Fibroblast of skin of left quadriceps (primary cell): ENCODE results near the gene NPB.

Source experiments
- DNase-seq, 2 experiments: peaks; one replicate each; pipeline ENCODE4 v3.0.0-alpha.2; 2013; ENCODE audit warnings: low read depth in 2 of 2

Gene NPB

DNA sequence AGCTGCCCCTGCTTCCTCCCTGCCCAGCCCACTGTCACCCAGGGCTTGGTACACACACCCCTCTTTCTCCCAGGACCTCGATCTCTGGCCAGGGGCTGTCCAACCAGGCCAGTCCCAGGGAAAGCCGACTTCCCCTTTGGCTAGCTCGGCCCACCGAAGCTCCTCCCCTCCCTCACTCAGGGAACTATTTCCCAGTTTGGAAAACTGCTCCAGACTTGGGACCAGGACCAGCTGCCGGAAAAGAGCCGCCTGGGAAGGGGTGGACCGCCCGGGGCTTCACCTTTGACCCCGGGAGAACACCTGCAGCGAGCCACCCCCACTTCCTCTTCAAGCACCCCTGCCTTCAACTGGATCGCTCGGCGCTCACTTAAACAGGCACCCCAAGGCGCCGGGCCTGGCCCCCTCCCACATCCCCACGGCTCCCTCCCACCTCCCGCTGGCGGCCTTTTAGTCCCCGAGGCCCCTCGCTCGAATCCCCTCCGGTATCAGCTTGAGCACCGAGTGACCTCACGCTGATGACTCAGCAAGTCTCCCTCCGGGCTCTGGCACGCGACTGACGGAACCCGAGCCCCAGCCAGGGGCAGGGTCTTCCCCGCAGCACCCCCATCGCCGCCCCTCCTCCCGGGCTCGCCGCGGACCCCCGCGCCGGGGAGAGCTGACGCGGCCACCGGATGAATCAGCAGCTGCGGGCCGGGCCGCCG lies 24.6 kb downstream of the NPB start:
- peak in 1 of 2 experiments; percentile 37 for DNase-seq

- no peak for DNase-seq
Observed at GRCh38 chr17:81927152-81927652, 25.2 kb downstream of the NPB start.

DNA sequence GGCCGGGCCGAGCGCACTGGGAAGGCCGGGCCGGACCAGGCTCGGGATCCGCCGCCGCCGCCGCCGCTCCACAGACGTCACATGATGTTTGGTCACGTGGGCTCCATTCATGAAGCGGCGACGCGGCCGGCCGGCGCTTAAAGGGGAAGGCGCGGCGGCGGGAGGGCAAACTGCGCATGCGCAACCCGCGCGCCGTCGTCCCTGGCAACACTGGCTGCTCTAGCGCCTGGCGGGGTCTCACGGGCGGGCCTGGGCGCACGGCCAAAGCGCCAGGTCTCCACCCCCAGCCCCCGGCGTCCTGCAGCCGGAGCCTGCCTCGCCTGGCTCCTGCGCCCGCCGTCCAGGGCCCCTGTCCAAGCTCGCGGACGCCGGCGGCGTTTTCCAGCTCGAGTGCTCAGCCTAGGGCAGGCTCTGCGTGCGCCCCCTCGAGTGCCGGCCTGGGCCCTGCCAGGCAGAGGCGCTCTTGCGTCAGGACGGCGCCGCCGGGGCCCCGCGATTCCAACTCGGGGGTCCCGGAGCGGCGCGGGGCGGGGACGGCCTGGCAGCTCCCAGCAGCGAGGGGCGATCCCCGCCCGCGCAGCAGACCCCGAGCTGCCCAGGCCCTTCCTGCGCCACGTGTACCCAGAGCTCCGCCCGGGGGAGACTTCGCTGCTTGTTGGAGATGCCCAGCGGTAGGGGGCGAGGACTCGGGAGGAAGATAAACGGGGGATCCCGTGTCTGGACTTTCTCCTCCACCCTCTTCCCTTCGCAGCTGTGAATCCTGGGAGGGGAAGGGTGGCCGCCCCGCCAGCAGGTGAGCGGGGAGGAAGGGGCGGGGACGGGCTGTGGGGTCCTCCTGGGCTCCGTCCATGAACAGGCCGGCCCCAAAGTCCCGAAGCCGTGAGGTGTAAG lies 25.9 kb downstream of the NPB start, which contains the start of gene MAFG:
Gene MAFG, minus strand, starts transcription at position 83 of the 891 bp plus-strand sequence. CDS start 4,550 bp downstream, outside the sequence.
- DNase-seq = peak; percentile 88 to 89

DNA sequence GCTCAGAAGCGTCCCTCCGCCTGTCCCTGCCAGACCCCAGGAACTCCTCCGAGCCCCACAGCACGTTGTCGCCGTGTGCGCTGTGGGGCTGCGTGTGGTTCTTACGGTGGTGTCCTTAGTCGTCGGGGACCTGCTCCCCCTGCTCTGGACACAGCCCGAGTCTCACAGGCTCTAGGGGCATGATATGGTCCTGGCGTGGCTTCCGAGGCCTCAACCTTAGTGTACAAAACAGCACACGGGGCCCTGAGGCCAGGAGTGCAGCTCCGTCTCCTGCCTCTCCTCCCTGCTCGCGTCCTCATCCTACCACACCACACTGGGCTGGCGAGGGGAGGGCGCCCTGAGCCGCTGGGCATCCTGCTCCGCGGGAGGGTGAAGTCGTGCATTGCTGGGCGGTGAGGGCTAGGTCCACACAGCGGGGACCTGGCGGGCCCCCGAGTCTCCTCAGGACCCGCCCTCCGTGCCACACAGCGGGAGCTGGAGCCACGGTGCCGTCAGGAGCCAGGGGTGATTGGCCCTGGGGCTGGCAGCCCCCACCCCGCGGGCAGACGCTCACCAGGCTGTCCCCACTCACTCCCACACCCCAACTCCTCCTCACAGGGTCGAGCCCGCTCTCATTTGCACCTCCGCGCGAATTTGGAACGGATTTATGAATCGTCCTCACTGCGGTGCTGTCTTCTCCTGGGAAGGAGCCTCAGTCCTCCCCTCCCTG lies 26.7 kb downstream of the NPB start:
- no peak for DNase-seq

- DNase-seq = no peak
Observed at GRCh38 chr17:81929253-81930141, 27.5 kb downstream of the NPB start.

DNA sequence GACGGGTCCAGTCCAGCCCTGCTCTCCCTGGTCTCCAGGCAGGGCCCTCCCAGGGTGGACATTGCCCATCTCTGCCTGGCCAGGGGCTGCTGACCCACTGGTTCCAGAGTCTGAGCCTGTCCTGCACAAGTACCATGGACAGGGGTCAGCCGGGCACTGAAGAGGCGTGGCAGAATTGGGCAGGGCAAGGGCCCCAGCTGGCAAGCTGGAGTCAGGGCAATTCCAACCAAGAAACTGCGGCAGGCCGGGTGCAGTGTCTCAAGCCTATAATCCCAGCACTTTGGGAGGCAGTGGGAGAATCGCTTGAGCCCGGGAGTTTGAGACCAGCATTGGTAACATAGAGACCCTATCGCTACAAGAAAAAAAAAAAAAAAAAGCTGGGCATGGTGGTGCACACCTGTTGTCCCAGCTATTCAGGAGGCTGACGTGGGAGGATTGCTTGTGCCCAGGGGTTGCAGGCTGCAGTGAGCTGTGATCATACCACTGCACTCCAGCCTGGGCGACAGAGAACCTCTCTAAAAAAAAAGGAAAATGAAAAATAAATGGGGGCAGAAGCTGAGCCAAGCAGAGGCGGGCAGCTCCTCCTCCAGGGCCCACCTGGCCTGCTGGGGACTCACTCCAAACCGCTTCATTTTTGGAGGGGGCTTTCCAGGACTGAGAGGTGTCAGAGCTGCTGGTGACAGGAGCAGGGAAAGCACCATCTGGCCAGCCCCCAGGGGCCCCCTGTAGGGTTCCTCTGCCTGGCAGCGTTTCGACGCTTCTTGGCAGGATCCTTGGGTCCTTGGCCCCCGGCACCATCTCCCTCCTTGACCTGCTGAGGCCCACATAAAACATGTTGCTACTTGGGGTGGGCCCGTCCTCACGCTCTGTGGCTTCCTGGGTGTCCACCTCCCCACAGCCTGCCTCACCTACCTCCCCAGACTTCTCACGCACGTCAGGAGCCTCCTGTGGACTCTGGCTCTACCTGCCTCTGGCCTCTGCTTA lies 28.4 kb downstream of the NPB start:
- DNase-seq = no peak

GRCh38 chr17:81931189-81931556 lies 29.1 kb downstream of the NPB start:
- no peak for DNase-seq

DNA sequence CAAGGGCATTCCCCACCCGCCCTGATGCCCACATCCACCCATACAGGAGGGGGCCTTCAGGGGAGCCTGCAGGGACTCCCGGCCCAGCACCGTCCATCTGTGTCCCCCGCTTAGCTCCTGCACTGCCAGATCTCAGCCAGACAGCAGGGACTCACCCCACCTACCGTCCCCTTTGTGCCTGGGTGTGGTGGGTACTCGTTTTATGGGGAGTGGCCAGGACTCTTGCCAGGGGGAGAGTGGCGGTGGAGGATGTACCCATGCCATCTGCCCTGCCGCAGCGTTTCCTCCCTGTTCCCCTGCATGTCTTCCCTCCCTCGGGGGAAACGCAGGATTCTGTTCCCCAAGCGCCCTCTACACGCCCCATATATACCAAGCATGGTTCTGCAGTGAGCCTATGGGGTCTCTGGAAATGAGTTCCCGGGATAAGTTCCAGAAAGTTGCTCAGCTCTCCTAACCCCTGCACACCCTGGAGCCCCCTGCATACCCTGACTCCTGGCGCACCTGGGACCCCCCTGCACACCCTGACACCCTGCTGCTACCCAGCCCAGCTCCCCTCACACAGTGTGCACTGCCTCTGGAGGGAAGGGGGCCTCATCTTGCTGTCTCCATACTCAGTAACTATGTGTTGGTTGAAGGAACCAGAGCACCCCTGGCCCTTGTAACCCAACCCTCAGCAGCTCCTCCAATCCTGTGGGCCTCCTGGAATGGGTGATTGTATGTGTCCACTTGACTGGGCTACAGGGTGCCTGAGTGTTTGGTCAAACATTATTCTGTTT lies 29.7 kb downstream of the NPB start:
- no peak for DNase-seq

DNA sequence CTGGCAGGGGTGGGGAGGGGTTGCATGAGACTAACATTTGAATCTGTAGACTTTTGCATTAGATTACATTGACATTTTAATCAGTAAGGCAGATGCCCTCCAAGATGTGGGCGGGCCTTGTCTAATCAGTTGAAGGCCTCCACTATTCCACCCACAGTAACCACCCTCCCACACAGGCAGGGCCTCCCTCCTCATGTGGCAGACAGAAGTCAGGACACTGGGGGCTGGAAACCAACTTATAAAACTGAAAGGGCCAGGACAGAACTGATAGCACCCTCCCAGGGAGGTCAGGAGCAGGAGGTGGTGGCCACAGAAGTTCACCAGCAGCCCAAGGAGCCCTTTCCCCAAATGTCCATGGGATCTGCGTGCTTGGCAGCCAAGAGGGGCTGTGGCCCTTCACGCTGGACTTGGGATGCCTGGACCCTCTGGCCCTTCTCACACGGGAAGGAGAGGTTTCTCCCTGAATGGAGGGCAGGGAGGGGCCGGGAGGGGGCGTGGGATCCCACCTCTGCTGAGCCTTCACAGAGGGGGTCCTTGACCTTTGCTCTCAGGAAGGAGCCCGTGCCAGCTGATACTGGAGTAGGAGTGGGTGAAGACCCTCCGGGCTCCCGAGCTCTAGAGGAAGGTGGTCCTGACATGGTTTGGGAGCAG lies 30.4 kb downstream of the NPB start:
- no peak for DNase-seq

GRCh38 chr17:81933178-81933699 lies 31.2 kb downstream of the NPB start:
- no peak for DNase-seq

GRCh38 chr17:81934098-81934757 lies 32.2 kb downstream of the NPB start:
- DNase-seq = no peak

GRCh38 chr17:81934850-81935708 lies 33.0 kb downstream of the NPB start:
- no peak for DNase-seq

- DNase-seq = no peak
Observed at GRCh38 chr17:81935709-81936084, 33.7 kb downstream of the NPB start.

DNA sequence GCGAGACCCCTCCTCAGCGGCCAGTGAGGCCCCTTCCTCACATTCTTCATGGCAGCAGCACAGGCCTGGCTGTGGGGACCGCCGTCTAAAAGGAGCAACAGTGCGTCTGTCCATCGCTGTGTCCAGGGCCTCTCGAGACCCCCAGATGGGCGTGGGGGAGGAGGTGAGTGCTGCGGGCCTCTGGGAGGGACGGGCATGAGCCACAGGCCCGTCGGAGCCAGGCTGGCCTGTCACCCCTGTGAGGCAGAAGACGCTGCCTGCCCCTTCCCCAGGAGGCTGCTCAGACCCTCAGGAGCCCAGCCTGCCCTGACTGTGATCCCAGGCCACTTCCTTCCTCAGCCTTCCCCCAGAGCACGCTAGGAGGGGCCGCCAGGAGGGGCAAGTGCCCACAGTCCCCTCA lies 37.2 kb downstream of the NPB start:
- DNase-seq = no peak

DNA sequence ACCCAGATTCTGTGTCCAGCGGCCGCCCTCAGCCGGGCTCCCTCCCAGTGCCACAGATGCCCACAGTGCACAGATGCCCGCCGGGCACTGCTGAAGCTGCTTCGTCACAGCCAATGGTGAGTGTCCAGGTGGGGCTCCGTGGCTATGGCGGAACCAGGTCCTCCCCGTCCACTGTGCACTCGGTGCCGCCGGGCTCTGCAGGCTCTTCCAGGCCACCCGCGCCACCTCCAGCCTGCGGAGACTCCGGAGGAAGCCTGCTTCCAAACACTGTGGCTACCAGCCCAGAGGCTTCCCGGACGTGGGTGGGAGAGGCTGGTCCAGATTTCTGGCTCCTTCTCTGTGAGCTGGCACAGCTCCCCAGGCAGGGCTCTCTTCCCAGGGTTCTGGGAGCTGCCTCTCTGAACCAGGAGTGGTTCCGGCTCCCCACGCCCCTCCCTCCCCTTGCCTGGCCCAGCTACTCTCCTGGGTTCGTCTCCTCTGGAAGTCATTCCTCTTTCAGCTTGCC lies 37.9 kb downstream of the NPB start:
- DNase-seq = no peak
